GM12878 (cell line): ENCODE data around the gene LDLRAD4.

Experiments
- CEBPB ChIP-seq, 2 experiments: fragments of 150-350 bp in 1 of 2; IDR thresholded peaks; 2 replicates each; pipeline ENCODE4 v1.6.1; 2012 to 2014; ENCODE audit warnings: low read depth in 2 of 2, low read length in 2 of 2, borderline replicate concordance in 1 of 2, inconsistent platforms in 1 of 2
- CHD1 ChIP-seq: IDR thresholded peaks from 2 replicates; pipeline ENCODE4 v1.6.1; 2012; ENCODE audit warnings: low read depth, low read length, improper control_type of control experiment
- CTCF ChIP-seq, 3 experiments: IDR thresholded peaks in 2 of 3; conservative IDR thresholded peaks in 1 of 3; 2 replicates each; pipeline ENCODE4 v1.5.1; 2011; ENCODE audit warnings: low read depth in 3 of 3, low read length in 3 of 3, mild to moderate bottlenecking in 3 of 3, control low read depth in 2 of 3, moderate library complexity in 2 of 3, inconsistent platforms in 1 of 3, mixed read lengths in 1 of 3; ENCODE audit not compliant: control insufficient read depth in 2 of 3, insufficient read depth in 1 of 3; ENCODE audit errors: extremely low read depth in 1 of 3
- SUZ12 ChIP-seq: fragments of 200-600 bp; sonication (generic); IDR thresholded peaks from one replicate; pipeline ENCODE4 v1.6.1; 2018; ENCODE audit warnings: antibody characterized with exemption, mild to moderate bottlenecking; ENCODE audit not compliant: unreplicated experiment
- TF ChIP-seq, protein P1 (sequence below): IDR thresholded peaks from 2 replicates; pipeline ENCODE4 v1.6.1; 2012; ENCODE audit warnings: low read length, inconsistent platforms

- TF ChIP-seq, protein P1, sequence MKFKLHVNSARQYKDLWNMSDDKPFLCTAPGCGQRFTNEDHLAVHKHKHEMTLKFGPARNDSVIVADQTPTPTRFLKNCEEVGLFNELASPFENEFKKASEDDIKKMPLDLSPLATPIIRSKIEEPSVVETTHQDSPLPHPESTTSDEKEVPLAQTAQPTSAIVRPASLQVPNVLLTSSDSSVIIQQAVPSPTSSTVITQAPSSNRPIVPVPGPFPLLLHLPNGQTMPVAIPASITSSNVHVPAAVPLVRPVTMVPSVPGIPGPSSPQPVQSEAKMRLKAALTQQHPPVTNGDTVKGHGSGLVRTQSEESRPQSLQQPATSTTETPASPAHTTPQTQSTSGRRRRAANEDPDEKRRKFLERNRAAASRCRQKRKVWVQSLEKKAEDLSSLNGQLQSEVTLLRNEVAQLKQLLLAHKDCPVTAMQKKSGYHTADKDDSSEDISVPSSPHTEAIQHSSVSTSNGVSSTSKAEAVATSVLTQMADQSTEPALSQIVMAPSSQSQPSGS: no peak
- no peak for TF ChIP-seq CTCF (IDR thresholded peaks at IDR 0.05 in 2 of 3, conservative IDR thresholded peaks at IDR 0.05 in 1 of 3; ENCODE audit: control insufficient read depth in 2 of 3, extremely low read depth in 1 of 3, insufficient read depth in 1 of 3, low read depth in 3 of 3, low read length in 3 of 3)
- no peak for TF ChIP-seq CEBPB (IDR thresholded peaks at IDR 0.05; ENCODE audit: borderline replicate concordance in 1 of 2, low read depth in 2 of 2, low read length in 2 of 2)
- TF ChIP-seq CHD1: no peak
- TF ChIP-seq SUZ12: no peak
These were observed 294.5 kb downstream of the LDLRAD4 start for GRCh38 chr18:13513021-13513420.
